ENCODE data around the gene HCFC1R1. TPM values are rescaled to one million over a fixed set of nuclear protein-coding genes. Genes with fewer than 3 reads are reported as not detected.
"Not testable (repeated sequence)": the region's sequence is repeated elsewhere in the genome, so short reads cannot be mapped to it uniquely, and the experiment has no call there.

Gene HCFC1R1
- total and polyA plus RNA-seq, 12 donors = 29.7 to 609 (median 63.5) TPM

- no peak overlapping the region for H3K27ac ChIP-seq
- intact Hi-C loops (cut with DNase I) = loop anchor here (5.0 to 10.0 kb wide), 3 partner anchors 70 to 120 kb away; no protein-coding TSS in a partner anchor
- H3K4me1 ChIP-seq (replicated peaks in 1 of 2) = peaks cover 9 to 17% of the 10 kb centered on the region in 2 donors
- H3K27me3 ChIP-seq = no peaks in the 10 kb centered on the region
- H3K9me3 ChIP-seq (replicated peaks in 1 of 3) = no peaks in the 10 kb centered on the region
- TF ChIP-seq CTCF (IDR thresholded peaks at IDR 0.05) = no peak
- no peak for TF ChIP-seq POLR2A (IDR thresholded peaks at IDR 0.05)
- no peaks in the 10 kb centered on the region for H3K36me3 ChIP-seq (replicated peaks in 1 of 2)
- WGBS, 4 donors = 65 to 76% (median 67%) methylated on average over 13 to 17 of the region's 17 CpGs
- H3K4me3 ChIP-seq = no peak overlapping the region
- no peak for DNase-seq
These were observed 31.4 kb upstream of the HCFC1R1 start for GRCh38 chr16:3054965-3055733.

GRCh38 chr16:3053330-3053710 lies 29.6 kb upstream of the HCFC1R1 start:
- not testable (repeated sequence) for H3K27ac ChIP-seq; H3K9me3 ChIP-seq (replicated peaks in 1 of 3); H3K4me3 ChIP-seq; H3K4me1 ChIP-seq (replicated peaks in 1 of 2); DNase-seq; H3K27me3 ChIP-seq; H3K36me3 ChIP-seq (replicated peaks in 1 of 2)
- intact Hi-C loops (cut with DNase I) = loop anchor here in 1 of 2 donors (10.0 kb wide), 2 partner anchors 71 to 121 kb away; no protein-coding TSS in a partner anchor
- WGBS, 4 donors = 80 to 84% (median 82%) methylated on average over 1 to 13 of the region's 13 CpGs

DNA sequence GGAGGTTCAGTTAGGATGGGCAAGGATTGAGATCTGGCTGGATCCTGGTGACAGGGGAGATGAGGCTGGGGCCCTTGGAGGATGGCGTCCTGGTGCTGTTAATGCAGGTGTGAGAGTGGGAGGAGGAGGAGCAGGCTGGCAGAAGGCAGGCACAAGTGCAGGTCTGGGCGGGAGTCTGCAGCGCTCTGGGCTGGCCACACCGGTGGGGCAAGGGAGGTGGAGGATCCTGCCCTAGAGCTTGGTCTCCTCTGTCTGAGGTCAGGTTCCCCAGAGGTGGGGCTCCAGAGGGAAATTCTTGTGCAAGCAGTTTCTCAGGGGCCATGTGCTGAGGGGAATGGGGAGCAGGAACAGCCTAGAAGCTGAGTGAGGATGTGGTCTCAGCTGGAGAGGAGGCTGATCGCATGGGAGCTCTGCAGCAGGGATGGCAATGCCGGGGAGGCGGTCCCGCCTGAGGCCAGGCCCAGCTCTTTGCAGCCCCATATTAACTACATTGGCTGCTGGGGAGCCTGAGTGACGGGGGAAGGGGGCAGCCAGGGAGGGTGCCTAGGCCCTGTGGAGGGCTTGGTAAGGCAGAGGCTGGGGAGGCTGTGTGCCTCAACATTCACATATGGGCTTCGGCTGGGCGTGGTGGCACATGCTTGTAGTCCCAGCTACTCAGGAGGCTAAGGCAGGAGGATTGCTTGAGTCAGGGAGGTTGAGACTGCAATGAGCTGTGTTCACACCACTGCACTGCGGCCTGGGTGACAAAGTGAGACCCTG lies 29.0 kb upstream of the HCFC1R1 start:
- 72 to 83% (median 75%) methylated on average over 2 to 11 of the region's 12 CpGs for WGBS, 4 donors

GRCh38 chr16:3051494-3051893 lies 27.8 kb upstream of the HCFC1R1 start:
- no peak for TF ChIP-seq CTCF (IDR thresholded peaks at IDR 0.05)
- no peak for TF ChIP-seq POLR2A (IDR thresholded peaks at IDR 0.05)
- Histone ChIP-seq H3K27me3 (peaks cover 22% of the 10 kb centered on the region), H3K36me3 (replicated peaks in 1 of 2) (no peaks in the 10 kb centered on the region), H3K4me3 (no peak overlapping the region), H3K9me3 (replicated peaks in 1 of 3) (no peaks in the 10 kb centered on the region), H3K27ac (no peak overlapping the region), H3K4me1 (replicated peaks in 1 of 2) (peaks cover 0 to 5% of the 10 kb centered on the region in 2 donors)
- intact Hi-C loops (cut with DNase I) = loop anchor here in 1 of 2 donors (10.0 kb wide), 2 partner anchors 73 to 123 kb away; no protein-coding TSS in a partner anchor
- 44 to 85% (median 67%) methylated on average over 6 to 9 of the region's 9 CpGs for WGBS, 4 donors
- DNase-seq = no peak

More for the DNA sequence above, 29.0 kb upstream of the HCFC1R1 start:
- intact Hi-C loops (cut with DNase I) = loop anchor here in 1 of 2 donors (10.0 kb wide), 2 partner anchors 72 to 122 kb away; no protein-coding TSS in a partner anchor
- not testable (repeated sequence) for H3K27ac ChIP-seq; H3K4me1 ChIP-seq (replicated peaks in 1 of 2); H3K4me3 ChIP-seq; H3K9me3 ChIP-seq (replicated peaks in 1 of 3); H3K36me3 ChIP-seq (replicated peaks in 1 of 2); DNase-seq
- peaks cover 13% of the 10 kb centered on the region for H3K27me3 ChIP-seq

- 28 to 54% (median 41%) methylated on average over 3 to 4 of the region's 4 CpGs for WGBS, 4 donors
- H3K9me3 ChIP-seq (replicated peaks in 1 of 3) = no peaks in the 10 kb centered on the region
- intact Hi-C loops (cut with DNase I) = loop anchor here in 1 of 2 donors (10.0 kb wide), 2 partner anchors 74 to 124 kb away; no protein-coding TSS in a partner anchor
- DNase-seq = no peak
- H3K36me3 ChIP-seq (replicated peaks in 1 of 2) = no peaks in the 10 kb centered on the region
- peaks cover 0 to 8% of the 10 kb centered on the region in 2 donors for H3K4me1 ChIP-seq (replicated peaks in 1 of 2)
- H3K27me3 ChIP-seq = peaks cover 27% of the 10 kb centered on the region
- TF ChIP-seq CTCF (IDR thresholded peaks at IDR 0.05) (no peak), POLR2A (IDR thresholded peaks at IDR 0.05) (no peak)
- no peak overlapping the region for H3K4me3 ChIP-seq
- H3K27ac ChIP-seq = no peak overlapping the region
These were observed 27.3 kb upstream of the HCFC1R1 start for GRCh38 chr16:3051009-3051408.

Measured in adrenal gland (tissue), 12 donors.